AG09309 (cell line): Measurements from ENCODE around the gene NAB2.

ENCODE experiments used
- DNase-seq: peaks from one replicate; pipeline ENCODE4 v3.0.0-alpha.2; 2010; ENCODE audit warnings: low read depth
- H3K4me3 ChIP-seq: 2 replicates; pipeline ENCODE4 v1.5.1; 2011; ENCODE audit warnings: mild to moderate bottlenecking, low read depth, low read length, moderate library complexity; ENCODE audit not compliant: control insufficient read depth
- CTCF ChIP-seq: IDR thresholded peaks from 2 replicates; pipeline ENCODE4 v1.5.1; 2011; ENCODE audit warnings: mild to moderate bottlenecking, low read depth, low read length, inconsistent platforms; ENCODE audit not compliant: insufficient read depth, control insufficient read depth; ENCODE audit errors: missing control alignments

NAB2 gene

DNA sequence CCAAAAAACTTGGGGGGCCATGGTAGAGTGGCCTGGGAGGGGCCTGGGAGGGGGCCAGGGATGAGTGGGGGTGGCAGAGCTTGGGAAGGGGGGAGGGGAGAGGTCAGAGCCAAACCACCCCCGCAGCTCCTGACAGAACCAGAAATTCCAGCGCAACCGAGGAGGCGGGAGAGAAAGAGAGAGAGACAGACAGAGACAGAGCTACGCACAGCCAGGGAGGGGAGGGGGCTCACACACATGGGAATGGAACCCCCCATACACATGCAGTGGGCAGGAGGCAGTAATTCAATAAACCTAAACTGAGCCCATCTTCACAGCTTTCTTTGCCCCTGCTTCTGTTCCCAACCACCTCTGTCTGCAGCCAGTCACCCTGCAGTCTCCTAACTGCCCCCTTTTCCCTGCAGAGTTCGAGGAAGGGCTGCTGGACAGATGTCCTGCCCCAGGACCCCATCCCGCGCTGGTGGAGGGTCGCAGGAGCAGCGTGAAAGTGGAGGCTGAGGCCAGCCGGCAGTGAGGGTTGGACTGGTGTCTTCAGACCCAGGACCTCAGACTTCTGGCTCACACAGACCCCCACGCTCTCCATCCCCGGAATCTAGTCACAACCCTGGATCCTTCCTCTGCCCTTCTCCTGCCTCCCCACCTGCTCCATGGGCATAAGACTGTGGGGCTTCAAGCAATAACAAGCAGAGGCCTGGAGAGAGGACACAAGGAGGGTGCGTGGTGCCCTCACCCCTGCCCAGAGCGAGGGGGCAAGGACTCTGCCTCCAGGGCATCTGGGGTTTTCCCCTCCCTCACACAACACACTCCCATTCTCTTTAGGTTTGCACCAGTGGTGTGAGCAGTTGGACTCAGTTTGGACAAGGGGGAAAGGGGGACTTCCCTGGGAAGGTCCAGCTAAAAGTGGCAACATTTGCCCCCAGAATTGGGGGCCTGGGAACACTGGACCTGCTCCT lies 5.6 kb downstream of the NAB2 start:
- no peak for TF ChIP-seq CTCF
- DNase-seq, result no peak
- H3K4me3 ChIP-seq, result no peak overlapping the region

DNA sequence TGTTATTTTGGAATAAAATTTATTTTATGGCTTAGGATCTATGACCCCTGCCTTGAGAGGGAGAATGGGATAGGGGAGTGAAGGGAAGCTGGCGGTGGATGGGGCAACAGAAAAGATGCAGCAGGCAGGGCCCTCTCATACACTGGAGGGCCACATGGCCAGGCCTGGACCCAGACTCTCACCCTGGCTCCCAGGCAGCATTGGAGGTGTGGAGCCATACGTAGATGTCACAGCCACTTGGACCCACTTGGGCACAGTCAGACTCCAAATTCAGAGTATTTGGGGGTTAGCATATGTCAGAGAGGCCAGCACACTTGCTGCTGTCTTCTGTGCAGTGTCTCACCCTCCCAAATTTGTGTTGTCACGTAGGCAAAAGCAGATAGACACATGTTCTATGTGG lies 6.5 kb downstream of the NAB2 start:
- no peak for TF ChIP-seq CTCF
- H3K4me3 ChIP-seq, result no peak overlapping the region
- DNase-seq, result no peak

DNA sequence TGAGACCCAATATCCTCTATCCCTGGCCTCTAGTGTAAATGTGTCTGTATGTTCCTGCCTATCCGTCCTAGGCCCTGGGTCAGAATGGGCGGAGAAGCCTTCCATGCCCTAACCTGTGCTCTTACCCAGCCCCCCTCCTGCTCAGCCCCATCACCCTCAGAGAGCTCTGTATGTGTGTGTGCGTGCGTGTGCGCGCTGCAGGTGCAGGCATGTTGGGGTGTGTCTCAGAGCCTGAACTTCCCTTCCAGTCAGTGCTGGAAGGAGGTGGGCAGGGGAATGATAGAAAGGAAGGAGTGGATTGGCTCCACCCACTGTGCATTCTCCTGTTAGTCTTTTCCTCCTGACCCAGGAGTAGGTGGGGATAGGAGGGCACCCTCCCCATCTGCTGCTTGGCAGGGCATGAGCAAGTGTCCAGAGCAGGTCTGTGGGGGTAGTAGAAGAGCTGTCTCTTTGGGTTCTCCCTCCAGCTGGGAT lies 7.2 kb downstream of the NAB2 start:
- TF ChIP-seq CTCF, result no peak
- DNase-seq, result no peak
- no peak overlapping the region for H3K4me3 ChIP-seq

- DNase-seq, result no peak
- TF ChIP-seq CTCF, result no peak
Observed at GRCh38 chr12:57096748-57097553, 8.0 kb downstream of the NAB2 start.

GRCh38 chr12:57097554-57097835 lies 8.6 kb downstream of the NAB2 start:
- TF ChIP-seq CTCF, result no peak
- no peak for DNase-seq
- H3K4me3 ChIP-seq, result no peak overlapping the region

More at GRCh38 chr12:57096748-57097553, 8.0 kb downstream of the NAB2 start:
- no peak overlapping the region for H3K4me3 ChIP-seq

- no peak overlapping the region for H3K4me3 ChIP-seq
- TF ChIP-seq CTCF, result no peak
- no peak for DNase-seq
Observed at GRCh38 chr12:57098546-57098945, 9.6 kb downstream of the NAB2 start.
